WTC11 (cell line): ENCODE results near the gene TNNI2. TPM values are rescaled to one million over a fixed set of nuclear protein-coding genes. Genes with fewer than 3 reads are reported as not detected.

ENCODE experiments used
- ATAC-seq: fragments of 200-7000 bp; cut with Tn5 transposase; 2 replicates; pipeline ENCODE4 v1.10.0; 2021; ENCODE audit warnings: mild to moderate bottlenecking, moderate library complexity
- CTCF ChIA-PET: fragments of 300-600 bp; sonication (Branson Sonifier 250); formaldehyde crosslinking; loops from one replicate; lab custom pipeline; 2021; ENCODE audit warnings: antibody characterized with exemption; lab: Charles Lee
- POLR2A ChIA-PET: fragments of 350-600 bp; sonication (Branson Sonifier 250); formaldehyde crosslinking; loops from one replicate; lab custom pipeline; 2021; ENCODE audit warnings: antibody characterized with exemption; lab: Charles Lee
- DNase-seq: peaks from one replicate; pipeline ENCODE4 v3.0.0; 2021; ENCODE audit warnings: low spot score
- H3K27ac Mint-ChIP-seq: 2 replicates; pipeline ENCODE4 v1.8.0; 2021; ENCODE audit warnings: mixed read lengths
- H3K27me3 Mint-ChIP-seq: 2 replicates; pipeline ENCODE4 v1.8.0; 2021; ENCODE audit warnings: low read depth, mild to moderate bottlenecking, moderate library complexity, mixed read lengths
- H3K36me3 Mint-ChIP-seq: 2 replicates; pipeline ENCODE4 v1.8.0; 2021; ENCODE audit warnings: mixed read lengths
- H3K4me1 Mint-ChIP-seq: 2 replicates; pipeline ENCODE4 v1.8.0; 2022; ENCODE audit warnings: mixed read lengths
- H3K4me3 Mint-ChIP-seq: 2 replicates; pipeline ENCODE4 v1.8.0; 2021; ENCODE audit warnings: mild to moderate bottlenecking, moderate library complexity, mixed read lengths
- H3K9me3 Mint-ChIP-seq: 2 replicates; pipeline ENCODE4 v1.8.0; 2021; ENCODE audit warnings: mixed read lengths
- AFF4 ChIP-seq: sonication (generic); formaldehyde crosslinking; IDR thresholded peaks from 2 replicates; pipeline ENCODE4 v1.8.1; 2023; ENCODE audit warnings: mild to moderate bottlenecking, missing genetic modification reagents, borderline replicate concordance
- ATF3 ChIP-seq: sonication (generic); formaldehyde crosslinking; conservative IDR thresholded peaks from 2 replicates; pipeline ENCODE4 v1.8.1; 2022; ENCODE audit warnings: mild to moderate bottlenecking, missing genetic modification reagents
- FOXP1 ChIP-seq: sonication (generic); formaldehyde crosslinking; IDR thresholded peaks from 2 replicates; pipeline ENCODE4 v1.8.0; 2022; ENCODE audit warnings: missing genetic modification reagents, mild to moderate bottlenecking, moderate library complexity, borderline replicate concordance
- FOXP4 ChIP-seq: sonication (generic); formaldehyde crosslinking; IDR thresholded peaks from 2 replicates; pipeline ENCODE4 v1.8.0; 2022; ENCODE audit warnings: mild to moderate bottlenecking, missing genetic modification reagents
- MAX ChIP-seq: sonication (generic); formaldehyde crosslinking; IDR thresholded peaks from 2 replicates; pipeline ENCODE4 v1.8.0; 2022; ENCODE audit warnings: mild to moderate bottlenecking, missing genetic modification reagents
- NR2C2 ChIP-seq: sonication (generic); formaldehyde crosslinking; IDR thresholded peaks from 2 replicates; pipeline ENCODE4 v1.8.0; 2022; ENCODE audit warnings: mild to moderate bottlenecking, missing genetic modification reagents
- USF2 ChIP-seq: sonication (generic); formaldehyde crosslinking; IDR thresholded peaks from 2 replicates; pipeline ENCODE4 v1.8.1; 2023; ENCODE audit warnings: mild to moderate bottlenecking, missing genetic modification reagents, moderate library complexity
- ZNF219 ChIP-seq: sonication (generic); formaldehyde crosslinking; IDR thresholded peaks from 2 replicates; pipeline ENCODE4 v1.8.0; 2023; ENCODE audit warnings: missing genetic modification reagents, mild to moderate bottlenecking, borderline replicate concordance
- ZNF263 ChIP-seq: sonication (generic); formaldehyde crosslinking; IDR thresholded peaks from 2 replicates; pipeline ENCODE4 v1.8.1; 2022; ENCODE audit warnings: low read depth, mild to moderate bottlenecking, moderate library complexity, missing genetic modification reagents
- ZNF396 ChIP-seq: fragments of 250-450 bp; sonication (Bioruptor Pico); IDR thresholded peaks from 2 replicates; pipeline ENCODE4 v1.8.0; 2021; ENCODE audit warnings: mild to moderate bottlenecking, moderate library complexity, borderline replicate concordance
- ZNF416 ChIP-seq: fragments of 250-450 bp; sonication (Bioruptor Pico); IDR thresholded peaks from 2 replicates; pipeline ENCODE4 v1.9.0; 2021; ENCODE audit warnings: mild to moderate bottlenecking, inconsistent platforms
- ZNF512 ChIP-seq: sonication (generic); formaldehyde crosslinking; IDR thresholded peaks from 2 replicates; pipeline ENCODE4 v1.8.1; 2022; ENCODE audit warnings: missing genetic modification reagents, borderline replicate concordance
- ZNF671 ChIP-seq: fragments of 250-450 bp; sonication (Bioruptor Pico); IDR thresholded peaks from 2 replicates; pipeline ENCODE4 v1.8.0; 2021; ENCODE audit warnings: mild to moderate bottlenecking
- ZSCAN18 ChIP-seq: fragments of 250-450 bp; sonication (Bioruptor Pico); IDR thresholded peaks from 2 replicates; pipeline ENCODE4 v2.1.2; 2022; ENCODE audit warnings: mild to moderate bottlenecking, moderate library complexity
- total RNA-seq: library from RNA; stranded (reverse); gene quantifications from 3 replicates; pipeline ENCODE4 v1.2.3, GENCODE V29; 2021

The TNNI2 gene
- total RNA-seq, 1 experiment from 2014 or later, result not detected

GRCh38 chr11:1831338-1832210, 7.2 kb upstream of the TNNI2 start:
- Mint-ChIP-seq H3K4me3 (peak overlapping the region; percentile 45), H3K36me3 (no peaks in the 10 kb centered on the region), H3K4me1 (0 out of 2 replicates have a peak, but pooled peaks cover 2% of the 10 kb centered on the region), H3K27ac (no peak overlapping the region), H3K27me3 (peaks cover 5% of the 10 kb centered on the region), H3K9me3 (no peaks in the 10 kb centered on the region)
- POLR2A ChIA-PET, result no interaction called here
- TF ChIP-seq ZNF512 (CRISPR knock-in tag), result no peak
- TF ChIP-seq AFF4 (CRISPR knock-in tag), result no peak
- no peak for TF ChIP-seq ATF3
- TF ChIP-seq ZNF263 (CRISPR knock-in tag), result no peak
- TF ChIP-seq MAX (CRISPR knock-in tag), result no peak
- TF ChIP-seq ZNF671 (CRISPR knock-in tag), result no peak
- no peak for TF ChIP-seq ZSCAN18 (CRISPR knock-in tag)
- no peak for TF ChIP-seq USF2 (CRISPR knock-in tag)
- TF ChIP-seq ZNF219, result no peak
- TF ChIP-seq FOXP1 (CRISPR knock-in tag), result no peak
- no peak for TF ChIP-seq NR2C2
- no peak for TF ChIP-seq ZNF396
- no peak for TF ChIP-seq FOXP4 (CRISPR knock-in tag)
- TF ChIP-seq ZNF416, result no peak
- DNase-seq (no peak), ATAC-seq (no peak)
- CTCF ChIA-PET, result interaction anchor here (0.9 to 7.8 kb wide), 12 partner anchors 7 to 328 kb away, joined by 3 to 271 read pairs (median 6); no protein-coding TSS in a partner anchor
